Measurements from ENCODE around the gene NPIPB4. TPM values are rescaled to one million over a fixed set of nuclear protein-coding genes. Genes with fewer than 3 reads are reported as not detected.
"Not testable (repeated sequence)": the region's sequence is repeated elsewhere in the genome, so short reads cannot be mapped to it uniquely, and the experiment has no call there.

Gene NPIPB4
- total and polyA plus RNA-seq, 4 donors = 19.4 to 168 (median 60.6) TPM

DNA sequence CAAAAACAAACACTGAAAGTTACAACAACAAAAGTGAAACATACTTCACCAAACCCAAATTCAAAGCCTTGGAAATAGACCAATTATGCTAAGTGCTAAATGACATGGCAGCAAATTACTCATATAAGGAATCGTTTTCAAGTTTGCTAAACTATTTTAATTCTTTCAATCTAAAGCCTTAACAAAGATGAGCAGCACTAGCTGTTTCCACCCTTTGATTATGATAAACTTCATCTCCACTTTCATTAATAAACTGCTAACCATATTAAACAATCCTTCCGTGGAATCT lies 55.2 kb downstream of the NPIPB4 start:
- H3K4me3 ChIP-seq; H3K27ac ChIP-seq (ENCODE audit: low read depth in 1 of 2, low read length in 1 of 2); H3K4me1 ChIP-seq (ENCODE audit: control insufficient read depth in 5 of 5, insufficient read depth in 5 of 5, low read length in 5 of 5); DNase-seq; H3K9me3 ChIP-seq (ENCODE audit: control insufficient read depth in 4 of 4, insufficient read depth in 3 of 4, low read length in 3 of 4); ATAC-seq (ENCODE audit: insufficient read depth, low FRiP score); H3K9ac ChIP-seq (ENCODE audit: insufficient read depth in 1 of 2, low read length in 2 of 2); H3K27me3 ChIP-seq (ENCODE audit: control insufficient read depth in 3 of 3, insufficient read depth in 3 of 3, low read length in 2 of 3); H3K36me3 ChIP-seq (ENCODE audit: control insufficient read depth in 4 of 4, insufficient read depth in 4 of 4, low read length in 4 of 4): not testable (repeated sequence)
- WGBS, 2 donors = 55 to 81% methylated on average over 2 of the region's 2 CpGs

DNA sequence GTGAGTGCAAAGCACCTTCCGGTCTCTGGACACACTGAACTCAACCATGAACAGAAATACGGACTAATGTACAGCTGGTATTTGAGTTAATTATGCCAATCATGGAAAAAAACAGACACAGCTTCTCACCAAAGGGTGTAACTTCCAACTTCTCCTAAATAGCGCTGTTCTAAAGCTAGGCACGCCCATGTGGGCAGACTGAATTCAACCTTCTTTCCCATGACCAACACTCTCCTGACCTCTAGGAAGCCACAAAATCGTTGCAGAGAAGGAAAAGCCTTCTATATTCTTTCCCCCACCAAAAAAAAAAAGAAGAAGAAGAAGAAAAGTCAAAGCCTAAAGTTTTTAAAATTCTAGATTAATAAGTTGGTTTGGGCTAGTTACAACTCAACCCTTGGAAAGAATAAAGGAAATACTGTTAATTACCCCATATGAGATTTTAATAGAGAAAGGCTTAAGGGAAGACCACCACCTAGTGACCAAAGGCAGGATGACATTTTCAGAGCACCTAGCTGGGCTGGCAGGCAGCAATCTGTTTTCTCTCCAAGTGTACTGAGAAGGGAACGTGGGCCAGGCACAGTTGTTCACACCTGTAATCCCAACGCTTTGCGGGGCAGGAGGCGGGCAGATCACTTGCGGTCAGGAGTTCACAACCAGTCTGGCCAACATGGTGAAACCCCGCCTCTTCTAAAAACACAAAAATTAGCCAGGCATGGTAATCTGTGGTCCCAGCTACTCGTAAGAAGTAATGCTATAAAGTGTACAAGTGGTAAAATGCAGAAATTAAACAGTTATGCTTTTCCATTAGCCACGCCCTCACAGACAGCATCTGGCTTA lies 55.8 kb downstream of the NPIPB4 start:
- not testable (repeated sequence) for H3K27ac ChIP-seq (ENCODE audit: low read depth in 1 of 2, low read length in 1 of 2); H3K9ac ChIP-seq (ENCODE audit: insufficient read depth in 1 of 2, low read length in 2 of 2); H3K4me3 ChIP-seq; H3K36me3 ChIP-seq (ENCODE audit: control insufficient read depth in 4 of 4, insufficient read depth in 4 of 4, low read length in 4 of 4); H3K27me3 ChIP-seq (ENCODE audit: control insufficient read depth in 3 of 3, insufficient read depth in 3 of 3, low read length in 2 of 3); H3K4me1 ChIP-seq (ENCODE audit: control insufficient read depth in 5 of 5, insufficient read depth in 5 of 5, low read length in 5 of 5); H3K9me3 ChIP-seq (ENCODE audit: control insufficient read depth in 4 of 4, insufficient read depth in 3 of 4, low read length in 3 of 4)
- DNase-seq = peak in 2 of 3 donors; percentile 8 to 34
- peak; percentile 75 for ATAC-seq (ENCODE audit: insufficient read depth, low FRiP score)
- WGBS, 2 donors = 73 to 75% methylated on average over 11 of the region's 13 CpGs

DNA sequence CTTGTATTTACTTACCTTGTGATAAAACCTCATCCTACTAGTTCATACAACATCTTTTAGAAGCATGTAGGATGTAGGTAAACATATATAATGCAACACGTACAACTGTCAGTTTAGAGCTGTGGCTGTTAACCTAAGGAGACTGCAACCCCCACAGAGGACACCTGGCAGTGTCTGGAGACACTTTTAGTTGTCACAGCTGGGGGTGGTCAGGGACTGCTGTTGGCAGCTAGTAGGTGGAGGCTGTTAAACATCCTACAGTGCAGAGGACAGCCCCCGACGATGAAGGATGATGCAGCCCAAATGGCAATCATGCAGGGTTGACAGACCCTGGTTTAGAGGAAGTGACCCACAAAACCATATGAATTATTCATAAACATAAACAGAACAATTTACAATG lies 59.0 kb downstream of the NPIPB4 start:
- ATAC-seq (ENCODE audit: insufficient read depth, low FRiP score); H3K9me3 ChIP-seq (ENCODE audit: control insufficient read depth in 4 of 4, insufficient read depth in 3 of 4, low read length in 3 of 4); H3K27me3 ChIP-seq (ENCODE audit: control insufficient read depth in 3 of 3, insufficient read depth in 3 of 3, low read length in 2 of 3); H3K36me3 ChIP-seq (ENCODE audit: control insufficient read depth in 4 of 4, insufficient read depth in 4 of 4, low read length in 4 of 4); H3K9ac ChIP-seq (ENCODE audit: insufficient read depth in 1 of 2, low read length in 2 of 2); H3K4me1 ChIP-seq (ENCODE audit: control insufficient read depth in 5 of 5, insufficient read depth in 5 of 5, low read length in 5 of 5); DNase-seq; H3K27ac ChIP-seq (ENCODE audit: low read depth in 1 of 2, low read length in 1 of 2); H3K4me3 ChIP-seq: not testable (repeated sequence)
- no CpG with 5 or more reads among the region's 3 CpGs for WGBS, 2 donors

DNA sequence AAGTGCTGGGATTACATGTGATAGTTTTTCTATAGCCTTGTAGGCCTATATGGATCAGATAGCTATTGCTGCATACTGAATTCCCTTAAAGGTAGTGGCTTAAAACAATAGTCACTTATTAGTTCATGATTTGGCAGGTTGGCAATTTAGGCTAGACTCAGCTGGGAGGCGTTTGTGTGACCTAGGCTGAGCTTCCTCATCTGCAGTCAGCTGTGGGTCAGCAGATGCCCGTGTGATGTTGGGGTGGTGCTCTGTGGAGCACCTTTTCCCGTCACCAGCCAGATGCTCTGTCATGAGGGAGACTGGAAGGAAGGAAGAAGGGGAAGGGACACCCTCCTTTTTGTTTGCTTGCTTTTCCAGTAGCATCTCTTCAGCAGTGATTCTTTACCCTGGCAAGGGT lies 64.2 kb downstream of the NPIPB4 start:
- not testable (repeated sequence) for H3K36me3 ChIP-seq (ENCODE audit: control insufficient read depth in 4 of 4, insufficient read depth in 4 of 4, low read length in 4 of 4); H3K27me3 ChIP-seq (ENCODE audit: control insufficient read depth in 3 of 3, insufficient read depth in 3 of 3, low read length in 2 of 3); H3K27ac ChIP-seq (ENCODE audit: low read depth in 1 of 2, low read length in 1 of 2); DNase-seq; H3K4me1 ChIP-seq (ENCODE audit: control insufficient read depth in 5 of 5, insufficient read depth in 5 of 5, low read length in 5 of 5); ATAC-seq (ENCODE audit: insufficient read depth, low FRiP score); H3K9ac ChIP-seq (ENCODE audit: insufficient read depth in 1 of 2, low read length in 2 of 2); H3K9me3 ChIP-seq (ENCODE audit: control insufficient read depth in 4 of 4, insufficient read depth in 3 of 4, low read length in 3 of 4); H3K4me3 ChIP-seq
- 58 to 68% methylated on average over 2 of the region's 3 CpGs for WGBS, 2 donors

DNA sequence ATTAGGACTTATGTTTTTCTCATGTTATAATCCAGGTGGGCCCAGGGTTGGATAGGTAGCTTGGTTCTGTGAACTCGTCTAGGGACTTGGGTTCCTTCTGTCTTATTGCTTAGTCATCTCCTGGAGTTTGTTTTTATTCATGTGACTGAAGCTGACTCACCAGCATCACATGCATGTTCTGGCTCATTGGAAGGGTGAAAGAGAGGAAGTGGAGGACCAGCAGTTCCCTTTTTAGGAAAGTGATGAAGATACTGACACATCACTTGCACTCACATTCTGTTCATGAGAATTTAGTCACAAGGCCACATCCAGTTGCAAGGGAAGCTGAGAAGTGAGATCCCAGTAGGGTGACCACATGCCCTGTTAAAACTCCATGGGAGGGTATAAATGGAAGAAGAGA lies 67.0 kb downstream of the NPIPB4 start:
- 9 to 33% methylated on average over 1 of the region's 1 CpG for WGBS, 2 donors
- H3K36me3 ChIP-seq (ENCODE audit: control insufficient read depth in 4 of 4, insufficient read depth in 4 of 4, low read length in 4 of 4); H3K9me3 ChIP-seq (ENCODE audit: control insufficient read depth in 4 of 4, insufficient read depth in 3 of 4, low read length in 3 of 4); H3K9ac ChIP-seq (ENCODE audit: insufficient read depth in 1 of 2, low read length in 2 of 2); H3K4me1 ChIP-seq (ENCODE audit: control insufficient read depth in 5 of 5, insufficient read depth in 5 of 5, low read length in 5 of 5); DNase-seq; H3K27me3 ChIP-seq (ENCODE audit: control insufficient read depth in 3 of 3, insufficient read depth in 3 of 3, low read length in 2 of 3); H3K4me3 ChIP-seq; H3K27ac ChIP-seq (ENCODE audit: low read depth in 1 of 2, low read length in 1 of 2): not testable (repeated sequence)
- ATAC-seq (ENCODE audit: insufficient read depth, low FRiP score) = peak; percentile 84

Small RNAs within 50 kb of the gene (small RNA-seq; reads per million reads assigned to genes)
- gene AC092375.3 (ENCODE audit: low replicate concordance) = not detected

Other genes with a start within 250 kb of the NPIPB4 start
- gene IGSF6, start 205.1 kb downstream of the NPIPB4 start, total RNA-seq = 10 to 100 TPM; 12.2 to 35.7 TPM
- 10 to 100 TPM; 41.9 to 54.3 TPM for gene IGSF6, start 205.1 kb downstream of the NPIPB4 start, polyA plus RNA-seq
- gene OTOA, start 193.8 kb downstream of the NPIPB4 start, total RNA-seq = under 1 TPM; 0.18 to 0.23 TPM
- gene OTOA, start 193.8 kb downstream of the NPIPB4 start, polyA plus RNA-seq = 1 to 10 TPM in 1 of 2 donors, under 1 TPM in 1; 0.95 to 1.3 TPM
- gene UQCRC2, start 95.6 kb upstream of the NPIPB4 start, total RNA-seq = 100 to 1,000 TPM; 166 to 196 TPM
- 100 to 1,000 TPM in 1 of 2 donors, 10 to 100 TPM in 1; 69.3 to 127 TPM for gene UQCRC2, start 95.6 kb upstream of the NPIPB4 start, polyA plus RNA-seq
- gene PDZD9, start 143.4 kb upstream of the NPIPB4 start, total RNA-seq = not detected
- not detected for gene PDZD9, start 143.4 kb upstream of the NPIPB4 start, polyA plus RNA-seq
- gene MOSMO, start 150.4 kb upstream of the NPIPB4 start, total RNA-seq = 10 to 100 TPM; 11.7 to 30.6 TPM
- gene MOSMO, start 150.4 kb upstream of the NPIPB4 start, polyA plus RNA-seq = 10 to 100 TPM; 10.3 to 10.9 TPM
- 10 to 100 TPM; 12.9 to 15.1 TPM for gene VWA3A, start 234.8 kb upstream of the NPIPB4 start, total RNA-seq
- gene VWA3A, start 234.8 kb upstream of the NPIPB4 start, polyA plus RNA-seq = 1 to 10 TPM; 2.4 to 4.6 TPM

Data from lung (tissue), 11 donors.